Measurements from ENCODE around the gene GRB7. TPM values are rescaled to one million over a fixed set of nuclear protein-coding genes. Genes with fewer than 3 reads are reported as not detected.

Gene GRB7
- total RNA-seq, 1 experiment from 2014 or later: 98.6 TPM

DNA sequence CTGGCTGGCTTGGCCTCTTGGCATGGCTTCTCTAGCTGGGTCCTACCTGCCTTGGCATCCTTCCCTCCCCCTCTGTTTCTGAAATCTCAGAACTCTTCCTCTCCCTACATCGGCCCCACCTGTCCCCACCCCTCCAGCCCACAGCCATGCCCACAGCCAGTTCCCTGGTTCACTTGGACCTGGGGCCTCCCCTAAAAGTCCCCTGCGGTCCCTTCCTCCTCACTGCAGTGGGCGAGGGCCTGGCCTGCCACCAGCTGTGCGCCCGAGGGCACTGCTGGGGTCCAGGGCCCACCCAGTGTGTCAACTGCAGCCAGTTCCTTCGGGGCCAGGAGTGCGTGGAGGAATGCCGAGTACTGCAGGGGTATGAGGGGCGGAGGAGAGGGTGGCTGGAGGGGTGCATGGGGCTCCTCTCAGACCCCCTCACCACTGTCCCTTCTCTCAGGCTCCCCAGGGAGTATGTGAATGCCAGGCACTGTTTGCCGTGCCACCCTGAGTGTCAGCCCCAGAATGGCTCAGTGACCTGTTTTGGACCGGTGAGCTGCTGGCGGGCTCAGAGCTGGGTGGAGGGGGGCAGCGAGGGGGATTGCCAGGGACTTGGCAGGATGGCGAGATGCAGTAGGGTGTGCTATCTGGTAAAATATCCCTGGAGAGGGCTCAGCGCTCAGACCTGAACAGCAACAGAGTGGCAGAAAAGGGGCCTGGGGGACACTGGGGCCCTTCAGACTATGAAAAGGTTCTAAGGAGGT is 21.5 kb upstream of the GRB7 start:
- H3K9me3 ChIP-seq: no peaks in the 10 kb centered on the region
- Mint-ChIP-seq H3K9me3 (ENCODE audit: unreplicated experiment) (no peaks in the 10 kb centered on the region), H3K4me3 (ENCODE audit: unreplicated experiment) (no peak overlapping the region), H3K36me3 (ENCODE audit: insufficient read depth, unreplicated experiment) (peaks cover 72% of the 10 kb centered on the region), H3K4me1 (ENCODE audit: low read depth, unreplicated experiment) (no peaks in the 10 kb centered on the region), H3K27ac (ENCODE audit: unreplicated experiment) (no peak overlapping the region), H3K27me3 (ENCODE audit: insufficient read depth, unreplicated experiment) (no peaks in the 10 kb centered on the region)
- no peaks in the 10 kb centered on the region for H3K27me3 ChIP-seq (replicated peaks; ENCODE audit: control insufficient read depth, insufficient read depth, low read length)
- ChIA-PET POLR2A (no interaction called here), CTCF (interaction anchor here (0.7 kb wide), 1 partner anchor 12 kb away, joined by 3 read pairs; no protein-coding TSS in a partner anchor)
- H3K4me1 ChIP-seq: no peaks in the 10 kb centered on the region
- peaks cover 7% of the 10 kb centered on the region for H3K36me3 ChIP-seq (ENCODE audit: control insufficient read depth, insufficient read depth, low read length)
- no peak for DNase-seq
- H3K4me3 ChIP-seq (ENCODE audit: low read depth, low read length): no peak overlapping the region
- no TSS peak for BruUV-seq (replicated peaks)
- TF ChIP-seq, protein P1, sequence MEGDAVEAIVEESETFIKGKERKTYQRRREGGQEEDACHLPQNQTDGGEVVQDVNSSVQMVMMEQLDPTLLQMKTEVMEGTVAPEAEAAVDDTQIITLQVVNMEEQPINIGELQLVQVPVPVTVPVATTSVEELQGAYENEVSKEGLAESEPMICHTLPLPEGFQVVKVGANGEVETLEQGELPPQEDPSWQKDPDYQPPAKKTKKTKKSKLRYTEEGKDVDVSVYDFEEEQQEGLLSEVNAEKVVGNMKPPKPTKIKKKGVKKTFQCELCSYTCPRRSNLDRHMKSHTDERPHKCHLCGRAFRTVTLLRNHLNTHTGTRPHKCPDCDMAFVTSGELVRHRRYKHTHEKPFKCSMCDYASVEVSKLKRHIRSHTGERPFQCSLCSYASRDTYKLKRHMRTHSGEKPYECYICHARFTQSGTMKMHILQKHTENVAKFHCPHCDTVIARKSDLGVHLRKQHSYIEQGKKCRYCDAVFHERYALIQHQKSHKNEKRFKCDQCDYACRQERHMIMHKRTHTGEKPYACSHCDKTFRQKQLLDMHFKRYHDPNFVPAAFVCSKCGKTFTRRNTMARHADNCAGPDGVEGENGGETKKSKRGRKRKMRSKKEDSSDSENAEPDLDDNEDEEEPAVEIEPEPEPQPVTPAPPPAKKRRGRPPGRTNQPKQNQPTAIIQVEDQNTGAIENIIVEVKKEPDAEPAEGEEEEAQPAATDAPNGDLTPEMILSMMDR (IDR thresholded peaks at IDR 0.05; ENCODE audit: insufficient read depth in 1 of 2, low read depth in 1 of 2, low read length in 1 of 2, severe bottlenecking in 1 of 2, unreplicated experiment in 1 of 2): no peak
- intact Hi-C loops (cut with micrococcal nuclease; ENCODE audit: unreplicated experiment): no loop called here

DNA sequence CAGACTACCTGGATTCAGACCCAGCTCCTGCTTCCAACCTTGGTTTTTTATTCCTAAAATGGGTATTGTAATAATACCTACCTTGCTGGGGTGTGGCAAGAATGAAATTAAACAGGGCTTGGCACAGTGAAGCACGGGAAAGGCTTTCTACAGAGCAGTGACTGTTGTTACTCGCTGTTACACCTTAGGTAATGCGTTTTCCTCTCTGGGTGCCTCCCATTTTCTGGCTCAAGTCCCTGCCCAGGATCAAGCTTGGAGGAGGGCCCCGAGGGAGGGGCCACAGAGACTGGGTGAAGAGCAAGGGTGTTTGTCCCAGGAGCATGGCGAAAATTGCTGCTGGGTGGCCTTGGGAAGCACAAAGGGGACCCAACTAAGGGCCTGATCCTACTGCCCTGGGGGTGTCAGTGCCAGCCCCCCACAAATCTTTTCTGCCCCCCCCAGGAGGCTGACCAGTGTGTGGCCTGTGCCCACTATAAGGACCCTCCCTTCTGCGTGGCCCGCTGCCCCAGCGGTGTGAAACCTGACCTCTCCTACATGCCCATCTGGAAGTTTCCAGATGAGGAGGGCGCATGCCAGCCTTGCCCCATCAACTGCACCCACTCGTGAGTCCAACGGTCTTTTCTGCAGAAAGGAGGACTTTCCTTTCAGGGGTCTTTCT is 20.7 kb upstream of the GRB7 start:
- intact Hi-C loops (cut with micrococcal nuclease; ENCODE audit: unreplicated experiment): no loop called here
- H3K36me3 Mint-ChIP-seq (ENCODE audit: insufficient read depth, unreplicated experiment): peaks cover 72% of the 10 kb centered on the region
- peaks cover 7% of the 10 kb centered on the region for H3K36me3 ChIP-seq (ENCODE audit: control insufficient read depth, insufficient read depth, low read length)
- TF ChIP-seq, protein P1 (IDR thresholded peaks at IDR 0.05; ENCODE audit: insufficient read depth in 1 of 2, low read depth in 1 of 2, low read length in 1 of 2, severe bottlenecking in 1 of 2, unreplicated experiment in 1 of 2): no peak
- no peak overlapping the region for H3K4me3 ChIP-seq (ENCODE audit: low read depth, low read length)
- no peaks in the 10 kb centered on the region for H3K27me3 Mint-ChIP-seq (ENCODE audit: insufficient read depth, unreplicated experiment)
- CTCF ChIA-PET: no interaction called here
- H3K27ac Mint-ChIP-seq (ENCODE audit: unreplicated experiment): no peak overlapping the region
- DNase-seq: no peak
- no peaks in the 10 kb centered on the region for H3K9me3 Mint-ChIP-seq (ENCODE audit: unreplicated experiment)
- H3K4me3 Mint-ChIP-seq (ENCODE audit: unreplicated experiment): no peak overlapping the region
- H3K9me3 ChIP-seq: no peaks in the 10 kb centered on the region
- no TSS peak for BruUV-seq (replicated peaks)
- H3K4me1 ChIP-seq: no peaks in the 10 kb centered on the region
- POLR2A ChIA-PET: no interaction called here
- no peaks in the 10 kb centered on the region for H3K27me3 ChIP-seq (replicated peaks; ENCODE audit: control insufficient read depth, insufficient read depth, low read length)
- H3K4me1 Mint-ChIP-seq (ENCODE audit: low read depth, unreplicated experiment): no peaks in the 10 kb centered on the region

DNA sequence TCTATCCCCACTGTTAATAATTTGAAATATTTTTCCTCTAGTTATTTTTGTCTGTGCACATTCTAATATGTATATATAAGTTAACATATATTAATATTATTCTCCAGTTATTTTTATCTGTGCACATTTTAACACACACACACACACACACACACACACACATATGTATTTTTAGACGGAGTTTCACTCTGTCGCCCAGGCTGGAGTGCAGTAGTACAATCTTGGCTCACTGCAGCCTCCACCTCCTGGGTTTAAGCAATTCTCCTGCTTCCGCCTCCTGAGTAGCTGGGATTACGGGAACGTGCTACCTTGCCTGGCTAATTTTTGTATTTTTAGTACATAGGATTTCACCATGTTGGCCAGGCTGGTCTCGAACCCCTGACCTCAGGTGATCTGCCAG is 20.1 kb upstream of the GRB7 start:
- CTCF ChIA-PET: no interaction called here
- Histone ChIP-seq H3K4me3 (ENCODE audit: low read depth, low read length) (no peak overlapping the region), H3K27me3 (replicated peaks; ENCODE audit: control insufficient read depth, insufficient read depth, low read length) (no peaks in the 10 kb centered on the region), H3K36me3 (ENCODE audit: control insufficient read depth, insufficient read depth, low read length) (peaks cover 8% of the 10 kb centered on the region), H3K4me1 (no peaks in the 10 kb centered on the region), H3K9me3 (no peaks in the 10 kb centered on the region)
- no peak overlapping the region for H3K27ac Mint-ChIP-seq (ENCODE audit: unreplicated experiment)
- no peaks in the 10 kb centered on the region for H3K4me1 Mint-ChIP-seq (ENCODE audit: low read depth, unreplicated experiment)
- BruUV-seq (replicated peaks): no TSS peak
- H3K4me3 Mint-ChIP-seq (ENCODE audit: unreplicated experiment): no peak overlapping the region
- no peak for DNase-seq
- H3K9me3 Mint-ChIP-seq (ENCODE audit: unreplicated experiment): no peaks in the 10 kb centered on the region
- POLR2A ChIA-PET: no interaction called here
- TF ChIP-seq, protein P1 (IDR thresholded peaks at IDR 0.05; ENCODE audit: insufficient read depth in 1 of 2, low read depth in 1 of 2, low read length in 1 of 2, severe bottlenecking in 1 of 2, unreplicated experiment in 1 of 2): no peak
- peaks cover 72% of the 10 kb centered on the region for H3K36me3 Mint-ChIP-seq (ENCODE audit: insufficient read depth, unreplicated experiment)
- no peaks in the 10 kb centered on the region for H3K27me3 Mint-ChIP-seq (ENCODE audit: insufficient read depth, unreplicated experiment)
- intact Hi-C loops (cut with micrococcal nuclease; ENCODE audit: unreplicated experiment): no loop called here
